HEK293 (cell line): ENCODE measurements around the gene SIRT4.

Source experiments
- CTCF ChIA-PET: fragments of 350-600 bp; formaldehyde crosslinking; extraction: SDS; loops from one replicate; lab custom pipeline; 2021; ENCODE audit warnings: antibody characterized with exemption; lab: Yijun Ruan, JAX
- POLR2A ChIA-PET: fragments of 300-600 bp; formaldehyde crosslinking; extraction: SDS; loops from one replicate; lab custom pipeline; 2020; ENCODE audit warnings: antibody characterized with exemption, inconsistent platforms; lab: Yijun Ruan, JAX
- H3K27ac ChIP-seq: fragments of 200-500 bp; sonication (Bioruptor generic); 2 replicates; pipeline ENCODE4 v1.5.1; 2014; ENCODE audit warnings: low read depth, low read length, control low read depth, inconsistent platforms; ENCODE audit errors: extremely low read depth
- H3K36me3 ChIP-seq, 2 experiments: fragments of 200-500 bp in 1 of 2; sonication (Bioruptor generic) in 1 of 2; 1 replicate in 1 of 2; 2 replicates in 1 of 2; pipeline ENCODE4 v1.5.1; 2014 to 2017; ENCODE audit warnings: inconsistent platforms in 2 of 2, low read length in 2 of 2; ENCODE audit not compliant: control insufficient read depth in 2 of 2, insufficient read depth in 1 of 2
- H3K4me1 ChIP-seq: fragments of 200-500 bp; sonication (Bioruptor generic); 2 replicates; pipeline ENCODE4 v1.5.1; 2014; ENCODE audit warnings: mild to moderate bottlenecking, low read length, inconsistent platforms; ENCODE audit not compliant: control insufficient read depth, insufficient read depth
- H3K4me3 ChIP-seq: 2 replicates; pipeline ENCODE4 v1.5.1; 2011; ENCODE audit warnings: low read depth, mild to moderate bottlenecking, control low read depth, low read length, moderate library complexity
- H3K9me3 ChIP-seq: fragments of 200-500 bp; sonication (Bioruptor generic); 2 replicates; pipeline ENCODE4 v1.5.1; 2014; ENCODE audit warnings: low read depth, low read length, inconsistent platforms; ENCODE audit not compliant: control insufficient read depth, insufficient read depth
- KLF9 ChIP-seq: fragments of 450-650 bp; formaldehyde crosslinking; IDR thresholded peaks from 2 replicates; pipeline ENCODE4 v1.5.1; 2016; ENCODE audit warnings: missing biosample characterization, missing genetic modification characterization, low read depth
- MZF1 ChIP-seq: fragments of 450-650 bp; formaldehyde crosslinking; IDR thresholded peaks from 2 replicates; pipeline ENCODE4 v1.5.1; 2017; ENCODE audit warnings: missing biosample characterization, missing genetic modification characterization, borderline replicate concordance
- REPIN1 ChIP-seq: fragments of 450-650 bp; formaldehyde crosslinking; IDR thresholded peaks from 2 replicates; pipeline ENCODE4 v1.5.1; 2017; ENCODE audit warnings: missing biosample characterization, missing genetic modification characterization, low read depth
- SCRT1 ChIP-seq: fragments of 450-650 bp; formaldehyde crosslinking; IDR thresholded peaks from 2 replicates; pipeline ENCODE4 v1.5.1; 2016; ENCODE audit warnings: missing biosample characterization, missing genetic modification characterization, borderline replicate concordance
- TSHZ1 ChIP-seq: fragments of 450-650 bp; formaldehyde crosslinking; IDR thresholded peaks from 2 replicates; pipeline ENCODE4 v1.5.1; 2016; ENCODE audit warnings: missing biosample characterization, missing genetic modification characterization, borderline replicate concordance
- ZBTB44 ChIP-seq: fragments of 450-650 bp; IDR thresholded peaks from 2 replicates; pipeline ENCODE4 v1.5.1; 2018; ENCODE audit warnings: missing biosample characterization, mild to moderate bottlenecking, missing genetic modification characterization
- ZBTB49 ChIP-seq: fragments of 450-650 bp; formaldehyde crosslinking; IDR thresholded peaks from 2 replicates; pipeline ENCODE4 v1.5.1; 2016; ENCODE audit warnings: missing biosample characterization, missing genetic modification characterization, low read depth
- ZBTB7A ChIP-seq: fragments of 450-650 bp; formaldehyde crosslinking; IDR thresholded peaks from 2 replicates; pipeline ENCODE4 v1.5.1; 2016; ENCODE audit warnings: low read depth, missing biosample characterization, missing genetic modification characterization
- ZNF148 ChIP-seq: fragments of 450-650 bp; formaldehyde crosslinking; IDR thresholded peaks from 2 replicates; pipeline ENCODE4 v1.5.0; 2017; ENCODE audit warnings: missing biosample characterization, missing genetic modification characterization, borderline replicate concordance
- ZNF248 ChIP-seq: fragments of 450-650 bp; formaldehyde crosslinking; IDR thresholded peaks from 2 replicates; pipeline ENCODE4 v1.5.1; 2017; ENCODE audit warnings: missing biosample characterization, missing genetic modification characterization
- ZNF292 ChIP-seq: fragments of 450-650 bp; formaldehyde crosslinking; IDR thresholded peaks from 2 replicates; pipeline ENCODE4 v1.5.1; 2016; ENCODE audit warnings: low read depth, missing biosample characterization, missing genetic modification characterization, borderline replicate concordance
- ZNF404 ChIP-seq: fragments of 450-650 bp; formaldehyde crosslinking; IDR thresholded peaks from 2 replicates; pipeline ENCODE4 v1.5.1; 2017; ENCODE audit warnings: missing biosample characterization, missing genetic modification characterization
- ZNF555 ChIP-seq: fragments of 450-650 bp; formaldehyde crosslinking; conservative IDR thresholded peaks from 2 replicates; pipeline ENCODE4 v1.5.1; 2017; ENCODE audit warnings: missing biosample characterization, mild to moderate bottlenecking, missing genetic modification characterization, inconsistent platforms
- ZNF585B ChIP-seq: fragments of 450-650 bp; formaldehyde crosslinking; IDR thresholded peaks from 2 replicates; pipeline ENCODE4 v1.5.1; 2016; ENCODE audit warnings: missing biosample characterization, missing genetic modification characterization

The SIRT4 gene

GRCh38 chr12:120339256-120339655 lies 37.1 kb downstream of the SIRT4 start (continued):
- TF ChIP-seq TSHZ1: no peak
- TF ChIP-seq ZNF148: no peak
- no peak for TF ChIP-seq ZNF555
- no peak for TF ChIP-seq ZBTB49 (tag by site-specific recombination)
- no peak for TF ChIP-seq SCRT1 (tag by site-specific recombination)
- TF ChIP-seq KLF9 (tag by site-specific recombination): no peak
- TF ChIP-seq ZNF585B (tag by site-specific recombination): no peak

- Histone ChIP-seq H3K9me3 (no peaks in the 10 kb centered on the region), H3K36me3 (peaks cover 3 to 29% of the 10 kb centered on the region in 2 experiments; a peak in 2 of 3 replicates)
- CTCF ChIA-PET: interaction anchor here (0.6 kb wide), 1 partner anchor 304 kb away, joined by 3 read pairs; no protein-coding TSS in a partner anchor
- no peak for TF ChIP-seq MZF1 (tag by site-specific recombination)
- TF ChIP-seq ZNF404 (tag by site-specific recombination): no peak
- no peak for TF ChIP-seq ZBTB44 (tag by site-specific recombination)
- no peak for TF ChIP-seq ZNF248
- TF ChIP-seq ZBTB7A (tag by site-specific recombination): no peak
- no peak for TF ChIP-seq REPIN1
- no peak for TF ChIP-seq ZNF292
- TF ChIP-seq, all 188 proteins: peak for 0
- Histone ChIP-seq H3K4me3 (no peak overlapping the region), H3K27ac (no peak overlapping the region), H3K4me1 (no peaks in the 10 kb centered on the region)
- POLR2A ChIA-PET: interaction anchor here (0.9 kb wide), 1 partner anchor 186 kb away, joined by 4 read pairs; the partner anchor contains the start of gene COQ5
These were observed 40.3 kb downstream of the SIRT4 start for GRCh38 chr12:120342175-120343038.
